Cardiac muscle cell (in vitro differentiated cells and primary cell): Measurements from ENCODE around the gene SLC9B2. TPM values are rescaled to one million over a fixed set of nuclear protein-coding genes. Genes with fewer than 3 reads are reported as not detected.

ENCODE experiments used
- DNase-seq, 2 donors: peaks; one replicate each; pipeline versions ENCODE4 v3.0.0 to v3.0.0-alpha.2; 2010 to 2017; ENCODE audit warnings: low read depth in 1 of 2, low spot score in 1 of 2
- H3K27ac ChIP-seq: fragments of 200-600 bp; sonication (generic); 2 replicates; pipeline ENCODE4 v1.5.1; 2016
- H3K27me3 ChIP-seq: fragments of 200-600 bp; sonication (generic); 2 replicates; pipeline ENCODE4 v1.6.0; 2016; ENCODE audit warnings: control low read depth
- H3K36me3 ChIP-seq: fragments of 200-600 bp; sonication (generic); 2 replicates; pipeline ENCODE4 v1.5.1; 2016; ENCODE audit warnings: control low read depth
- H3K4me1 ChIP-seq: fragments of 200-600 bp; sonication (generic); 2 replicates; pipeline ENCODE4 v1.8.1; 2017; ENCODE audit warnings: low read depth, mild to moderate bottlenecking, mixed run types
- H3K4me3 ChIP-seq: fragments of 200-600 bp; sonication (generic); 2 replicates; pipeline ENCODE4 v1.5.1; 2016; ENCODE audit warnings: mild to moderate bottlenecking
- H3K9me3 ChIP-seq: fragments of 200-600 bp; sonication (generic); 2 replicates; pipeline ENCODE4 v1.5.1; 2017; ENCODE audit warnings: low read depth, mild to moderate bottlenecking, control low read depth
- polyA plus RNA-seq: library from polyadenylated mRNA; unstranded; fragments of >200 nt; fragmentation: Nextera tagmentation; extraction: Ambion mirVana; gene quantifications from 2 replicates; pipeline ENCODE4 v1.2.1, GENCODE V29; 2016
- total RNA-seq: library from RNA; depleted of rRNA; stranded (reverse); fragments of >200 nt; gene quantifications from 2 replicates; pipeline ENCODE4 v1.2.3, GENCODE V29; 2016
- TF ChIP-seq, protein P1 (sequence below): IDR thresholded peaks from 2 replicates; pipeline ENCODE4 v1.5.1; 2012; ENCODE audit warnings: low read depth, mild to moderate bottlenecking, low read length

SLC9B2 gene
- total and polyA plus RNA-seq, 2 experiments from 2014 or later: 14.5 to 19.1 TPM

DNA sequence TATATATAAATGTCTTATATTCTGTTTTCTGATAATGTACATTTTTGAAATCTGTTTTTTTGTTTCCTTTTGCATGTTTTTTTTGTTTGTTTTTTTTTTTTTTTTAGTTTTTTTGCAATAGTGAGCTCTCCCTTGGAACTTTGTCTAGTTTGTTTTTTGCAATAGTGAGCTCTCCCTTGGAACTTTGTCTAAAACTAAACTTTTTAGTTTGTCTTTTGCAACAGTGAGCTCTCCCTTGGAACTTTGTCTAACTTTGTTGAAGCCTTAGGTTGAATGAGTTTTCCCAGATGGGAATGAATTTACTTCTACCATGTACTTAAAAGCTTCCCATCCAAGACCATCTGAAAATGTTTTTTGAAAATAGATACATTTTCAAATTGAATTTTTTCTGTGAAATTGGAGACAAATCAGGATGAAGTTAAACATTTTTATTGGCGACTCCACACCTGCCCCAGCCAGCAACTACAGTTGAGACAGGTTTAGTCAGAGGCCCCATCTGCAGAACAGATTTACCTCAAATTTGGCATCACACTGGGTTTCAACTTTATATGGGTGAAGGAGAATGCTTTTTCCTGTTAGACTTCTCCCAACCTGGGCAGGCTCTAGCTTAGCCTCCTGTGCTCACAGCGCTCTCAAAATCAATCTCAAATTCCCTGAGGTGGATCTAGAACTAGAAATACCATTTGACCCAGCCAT is 16.0 kb downstream of the SLC9B2 start:
- H3K4me1 ChIP-seq: no peaks in the 10 kb centered on the region
- H3K9me3 ChIP-seq: no peaks in the 10 kb centered on the region
- H3K27me3 ChIP-seq: no peaks in the 10 kb centered on the region
- H3K27ac ChIP-seq: no peak overlapping the region
- H3K36me3 ChIP-seq: no peaks in the 10 kb centered on the region
- TF ChIP-seq, protein P1, sequence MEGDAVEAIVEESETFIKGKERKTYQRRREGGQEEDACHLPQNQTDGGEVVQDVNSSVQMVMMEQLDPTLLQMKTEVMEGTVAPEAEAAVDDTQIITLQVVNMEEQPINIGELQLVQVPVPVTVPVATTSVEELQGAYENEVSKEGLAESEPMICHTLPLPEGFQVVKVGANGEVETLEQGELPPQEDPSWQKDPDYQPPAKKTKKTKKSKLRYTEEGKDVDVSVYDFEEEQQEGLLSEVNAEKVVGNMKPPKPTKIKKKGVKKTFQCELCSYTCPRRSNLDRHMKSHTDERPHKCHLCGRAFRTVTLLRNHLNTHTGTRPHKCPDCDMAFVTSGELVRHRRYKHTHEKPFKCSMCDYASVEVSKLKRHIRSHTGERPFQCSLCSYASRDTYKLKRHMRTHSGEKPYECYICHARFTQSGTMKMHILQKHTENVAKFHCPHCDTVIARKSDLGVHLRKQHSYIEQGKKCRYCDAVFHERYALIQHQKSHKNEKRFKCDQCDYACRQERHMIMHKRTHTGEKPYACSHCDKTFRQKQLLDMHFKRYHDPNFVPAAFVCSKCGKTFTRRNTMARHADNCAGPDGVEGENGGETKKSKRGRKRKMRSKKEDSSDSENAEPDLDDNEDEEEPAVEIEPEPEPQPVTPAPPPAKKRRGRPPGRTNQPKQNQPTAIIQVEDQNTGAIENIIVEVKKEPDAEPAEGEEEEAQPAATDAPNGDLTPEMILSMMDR: no peak
- DNase-seq: no peak
- no peak overlapping the region for H3K4me3 ChIP-seq

DNA sequence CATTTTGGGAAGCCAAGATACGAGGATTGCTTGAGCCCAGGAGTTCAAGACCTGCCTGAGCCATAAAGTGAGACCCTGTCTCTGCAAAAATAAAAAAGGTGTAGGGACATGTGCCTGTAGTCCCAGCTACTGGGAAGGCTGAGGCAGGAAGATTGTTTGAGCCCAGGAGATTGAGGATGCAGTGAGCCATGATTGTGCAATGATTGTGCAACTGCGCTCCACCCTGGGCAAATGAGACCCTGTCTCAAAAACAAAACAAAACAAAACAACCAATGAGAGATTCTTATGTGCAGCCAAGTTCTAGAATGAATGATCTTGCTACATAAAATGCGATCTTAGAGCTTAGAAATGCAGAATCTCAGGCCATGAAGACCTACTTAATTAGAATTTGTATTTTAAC is 22.5 kb downstream of the SLC9B2 start:
- Histone ChIP-seq H3K27ac (no peak overlapping the region), H3K9me3 (no peaks in the 10 kb centered on the region), H3K27me3 (no peaks in the 10 kb centered on the region), H3K4me1 (no peaks in the 10 kb centered on the region), H3K4me3 (no peak overlapping the region), H3K36me3 (no peaks in the 10 kb centered on the region)
- DNase-seq: peak in 1 of 2 donors; percentile 21
- TF ChIP-seq, protein P1: no peak

DNA sequence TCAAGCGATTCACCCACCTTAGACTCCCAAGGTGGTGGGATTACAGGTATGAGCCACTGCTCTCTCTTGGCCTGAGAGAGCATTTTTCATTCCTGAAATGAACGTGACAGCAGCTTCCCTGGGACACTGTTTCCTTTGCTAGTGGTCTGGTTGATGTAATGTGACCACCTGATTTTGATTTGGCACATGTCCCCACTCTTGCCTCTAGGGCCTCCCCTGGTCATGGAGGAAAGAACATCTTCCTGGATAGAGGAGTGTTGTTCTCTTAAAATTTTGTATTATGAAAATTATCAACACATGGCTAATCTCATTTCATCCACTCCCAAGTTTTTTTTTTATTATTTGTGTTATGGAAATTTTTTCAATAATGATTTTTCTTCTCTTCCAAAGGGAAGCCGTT is 23.8 kb downstream of the SLC9B2 start:
- no peak for DNase-seq
- Histone ChIP-seq H3K27ac (no peak overlapping the region), H3K27me3 (no peaks in the 10 kb centered on the region), H3K4me3 (no peak overlapping the region), H3K4me1 (no peaks in the 10 kb centered on the region), H3K9me3 (no peaks in the 10 kb centered on the region), H3K36me3 (no peaks in the 10 kb centered on the region)
- TF ChIP-seq, protein P1: no peak

DNA sequence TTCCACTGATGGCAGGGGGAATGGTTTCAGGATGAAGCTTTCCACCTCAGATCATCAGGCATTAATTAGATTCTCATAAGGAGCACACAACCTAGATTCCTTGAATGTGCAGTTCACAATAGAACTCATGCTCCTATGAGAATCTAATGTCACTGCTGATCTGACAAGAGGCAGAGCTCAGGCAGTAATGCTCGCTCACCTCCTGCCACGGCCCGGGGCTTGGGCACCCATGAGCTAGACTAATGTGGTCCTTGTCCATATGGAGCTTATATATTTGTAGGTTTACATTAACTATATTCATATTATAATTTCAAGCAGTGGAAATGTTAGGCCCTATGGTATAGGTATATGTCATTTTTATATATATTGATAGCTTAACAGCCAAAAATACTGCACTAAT is 24.4 kb downstream of the SLC9B2 start:
- Histone ChIP-seq H3K4me1 (no peaks in the 10 kb centered on the region), H3K36me3 (no peaks in the 10 kb centered on the region), H3K9me3 (no peaks in the 10 kb centered on the region), H3K4me3 (no peak overlapping the region), H3K27ac (no peak overlapping the region), H3K27me3 (no peaks in the 10 kb centered on the region)
- DNase-seq: no peak
- TF ChIP-seq, protein P1: no peak

DNA sequence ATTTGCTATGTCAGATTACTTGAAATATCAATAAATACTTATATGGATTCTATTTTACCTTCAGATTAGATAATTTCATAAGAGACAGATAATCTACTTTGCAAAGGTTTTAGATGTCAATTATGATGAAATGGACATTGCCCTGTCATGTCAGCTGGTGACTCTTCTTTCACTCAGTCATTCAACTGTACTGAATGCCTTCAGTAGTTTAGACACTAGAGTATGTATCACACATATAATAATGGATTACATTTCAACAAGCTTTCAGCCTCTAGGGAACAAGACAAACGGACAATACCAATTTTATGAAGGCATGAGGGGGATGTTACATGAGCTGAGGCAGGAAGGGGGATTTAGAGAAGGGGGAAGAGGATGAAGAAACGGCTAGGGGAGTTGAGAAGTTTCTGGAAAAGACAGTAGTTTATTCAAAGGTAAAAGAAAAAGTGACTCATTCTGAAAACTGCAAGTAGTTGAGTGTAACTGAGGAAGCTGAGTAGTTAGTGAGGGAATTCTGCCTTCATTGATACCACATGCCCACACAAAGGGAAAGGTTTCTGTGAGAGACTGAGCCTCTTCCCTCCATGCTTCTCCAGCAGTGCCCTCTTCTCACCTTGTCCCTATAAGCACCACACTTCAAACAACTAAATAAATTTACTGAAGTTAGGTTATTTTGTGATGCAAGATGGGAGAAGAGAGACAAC is 25.7 kb downstream of the SLC9B2 start:
- DNase-seq: no peak
- Histone ChIP-seq H3K27ac (no peak overlapping the region), H3K36me3 (no peaks in the 10 kb centered on the region), H3K4me1 (no peaks in the 10 kb centered on the region), H3K27me3 (no peaks in the 10 kb centered on the region), H3K4me3 (no peak overlapping the region), H3K9me3 (no peaks in the 10 kb centered on the region)
- TF ChIP-seq, protein P1: no peak
